ENCODE data around the gene CTNNAL1. TPM values are rescaled to one million over a fixed set of nuclear protein-coding genes. Genes with fewer than 3 reads are reported as not detected.

Gene CTNNAL1
- total and polyA plus RNA-seq, 2 donors (not counting 1 experiment from before 2014, with no cell fraction given), result 0.04 to 1.5 TPM

DNA sequence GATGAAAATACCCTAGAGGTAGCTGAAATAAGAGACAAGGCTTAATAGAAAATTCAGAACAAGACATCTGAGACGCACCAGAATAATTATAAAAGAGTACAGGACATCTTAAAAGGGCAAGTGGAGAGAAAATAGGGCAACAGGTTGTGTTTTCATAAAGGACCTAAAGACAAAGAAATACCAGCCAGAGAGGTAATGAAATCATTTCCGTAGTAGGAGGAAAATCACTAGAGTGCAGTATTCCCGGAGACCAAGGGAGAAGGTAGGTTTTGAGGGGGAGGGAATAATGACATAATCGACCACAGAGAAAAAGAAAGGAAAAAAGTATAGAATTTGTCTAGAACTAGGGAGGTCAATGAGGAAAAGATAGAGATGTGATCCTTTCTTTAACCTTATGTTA is 26.2 kb upstream of the CTNNAL1 start:
- Histone ChIP-seq H3K9me3 (ENCODE audit: control extremely low read depth in 1 of 3, control insufficient read depth in 2 of 3, insufficient read depth in 1 of 3, low read length in 2 of 3) (peaks cover 0 to 3% (median 0%) of the 10 kb centered on the region in 3 donors), H3K79me2 (ENCODE audit: control insufficient read depth, insufficient read depth, low read length) (no peaks in the 10 kb centered on the region), H3K27ac (ENCODE audit: low read length in 2 of 2) (no peak overlapping the region), H4K20me1 (ENCODE audit: control insufficient read depth, insufficient read depth, low read length, poor library complexity, severe bottlenecking) (no peaks in the 10 kb centered on the region), H3K36me3 (replicated peaks in 1 of 2; ENCODE audit: control extremely low read depth in 1 of 2, control insufficient read depth in 1 of 2, extremely low read depth in 1 of 2, insufficient read depth in 2 of 2, low read length in 1 of 2) (peaks cover 0 to 28% of the 10 kb centered on the region in 2 experiments), H3K4me2 (replicated peaks; ENCODE audit: low read depth, low read length, poor library complexity, severe bottlenecking) (no peak overlapping the region), H3K4me1 (ENCODE audit: control insufficient read depth in 2 of 2, insufficient read depth in 2 of 2, low read length in 2 of 2) (no peaks in the 10 kb centered on the region), H2AFZ (ENCODE audit: insufficient read depth, low read depth, low read length, poor library complexity, severe bottlenecking) (no peak overlapping the region), H3K27me3 (replicated peaks in 1 of 4; ENCODE audit: control extremely low read depth in 1 of 4, control insufficient read depth in 3 of 4, insufficient read depth in 4 of 4, low read length in 3 of 4) (no peaks in the 10 kb centered on the region), H3K9ac (ENCODE audit: low read length) (no peak overlapping the region), H3K4me3 (ENCODE audit: control extremely low read depth in 1 of 5, extremely low read depth in 1 of 5, insufficient read depth in 1 of 5, low read depth in 2 of 5, low read length in 4 of 5) (no peak overlapping the region)
- no peak for DNase-seq
- POLR2A ChIA-PET, result no interaction called here
- no peak overlapping the region for H3K27ac Mint-ChIP-seq
- no peak for ATAC-seq (ENCODE audit: low read depth)
- CTCF ChIA-PET, result no interaction called here
- intact Hi-C loops (cut with micrococcal nuclease), result no loop called here
- WGBS (ENCODE audit: insufficient coverage), result 95% methylated on average over 2 of the region's 4 CpGs
- peaks cover 6% of the 10 kb centered on the region for H3K9me3 Mint-ChIP-seq (ENCODE audit: insufficient read depth)
- TF ChIP-seq EZH2 (IDR thresholded peaks at IDR 0.05; ENCODE audit: borderline replicate concordance, insufficient read depth, low read depth, low read length, poor library complexity, severe bottlenecking), result no peak
- TF ChIP-seq, protein P1, sequence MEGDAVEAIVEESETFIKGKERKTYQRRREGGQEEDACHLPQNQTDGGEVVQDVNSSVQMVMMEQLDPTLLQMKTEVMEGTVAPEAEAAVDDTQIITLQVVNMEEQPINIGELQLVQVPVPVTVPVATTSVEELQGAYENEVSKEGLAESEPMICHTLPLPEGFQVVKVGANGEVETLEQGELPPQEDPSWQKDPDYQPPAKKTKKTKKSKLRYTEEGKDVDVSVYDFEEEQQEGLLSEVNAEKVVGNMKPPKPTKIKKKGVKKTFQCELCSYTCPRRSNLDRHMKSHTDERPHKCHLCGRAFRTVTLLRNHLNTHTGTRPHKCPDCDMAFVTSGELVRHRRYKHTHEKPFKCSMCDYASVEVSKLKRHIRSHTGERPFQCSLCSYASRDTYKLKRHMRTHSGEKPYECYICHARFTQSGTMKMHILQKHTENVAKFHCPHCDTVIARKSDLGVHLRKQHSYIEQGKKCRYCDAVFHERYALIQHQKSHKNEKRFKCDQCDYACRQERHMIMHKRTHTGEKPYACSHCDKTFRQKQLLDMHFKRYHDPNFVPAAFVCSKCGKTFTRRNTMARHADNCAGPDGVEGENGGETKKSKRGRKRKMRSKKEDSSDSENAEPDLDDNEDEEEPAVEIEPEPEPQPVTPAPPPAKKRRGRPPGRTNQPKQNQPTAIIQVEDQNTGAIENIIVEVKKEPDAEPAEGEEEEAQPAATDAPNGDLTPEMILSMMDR (IDR thresholded peaks at IDR 0.05), result no peak
- no peak overlapping the region for H3K4me3 Mint-ChIP-seq
- no peaks in the 10 kb centered on the region for H3K27me3 Mint-ChIP-seq
- no peaks in the 10 kb centered on the region for H3K4me1 Mint-ChIP-seq

DNA sequence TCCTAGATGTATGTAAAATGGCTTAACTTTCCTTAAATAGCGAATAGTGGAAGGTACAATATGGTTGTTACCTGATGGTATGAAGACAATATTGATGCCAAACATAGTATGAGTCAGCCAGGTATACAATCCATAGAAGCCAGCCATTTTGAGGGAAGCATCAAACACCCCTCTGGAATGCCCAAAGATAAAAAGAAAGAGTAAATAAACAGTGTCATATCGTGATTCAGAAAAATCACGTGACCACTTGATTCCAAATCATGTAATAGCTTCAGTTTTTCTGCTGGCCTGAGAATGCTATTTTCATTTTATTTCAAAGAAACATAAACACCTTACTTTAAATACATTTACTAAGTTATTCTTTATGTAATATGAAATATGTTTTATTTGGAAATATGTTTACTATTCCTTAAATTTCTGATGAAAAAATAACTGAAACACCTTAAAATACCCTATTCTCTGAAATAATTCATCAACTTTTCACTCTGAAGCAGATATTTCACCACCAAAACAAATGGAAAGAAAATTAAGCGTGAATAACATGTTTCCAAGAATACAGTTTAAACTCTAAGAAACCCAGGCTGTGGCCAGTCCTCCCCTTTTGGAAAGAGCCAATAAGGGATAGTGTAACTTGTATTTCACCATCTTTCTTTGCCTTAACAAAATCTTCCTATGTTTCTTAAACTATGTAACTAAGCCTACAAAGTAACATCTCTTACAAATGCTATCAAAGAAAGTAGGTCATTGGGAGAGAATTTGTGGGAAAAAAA is 24.8 kb upstream of the CTNNAL1 start:
- peaks cover 0 to 3% (median 0%) of the 10 kb centered on the region in 3 donors for H3K9me3 ChIP-seq (ENCODE audit: control extremely low read depth in 1 of 3, control insufficient read depth in 2 of 3, insufficient read depth in 1 of 3, low read length in 2 of 3)
- H3K9me3 Mint-ChIP-seq (ENCODE audit: insufficient read depth), result peaks cover 2% of the 10 kb centered on the region
- H3K9ac ChIP-seq (ENCODE audit: low read length), result no peak overlapping the region
- H3K27ac ChIP-seq (ENCODE audit: low read length in 2 of 2), result no peak overlapping the region
- H3K36me3 ChIP-seq (replicated peaks in 1 of 2; ENCODE audit: control extremely low read depth in 1 of 2, control insufficient read depth in 1 of 2, extremely low read depth in 1 of 2, insufficient read depth in 2 of 2, low read length in 1 of 2), result peaks cover 1 to 31% of the 10 kb centered on the region in 2 experiments
- no peak overlapping the region for H3K4me3 ChIP-seq (ENCODE audit: control extremely low read depth in 1 of 5, extremely low read depth in 1 of 5, insufficient read depth in 1 of 5, low read depth in 2 of 5, low read length in 4 of 5)
- no peaks in the 10 kb centered on the region for H3K27me3 Mint-ChIP-seq
- CTCF ChIA-PET, result no interaction called here
- 100% methylated on average over 1 of the region's 4 CpGs for WGBS (ENCODE audit: insufficient coverage)
- H4K20me1 ChIP-seq (ENCODE audit: control insufficient read depth, insufficient read depth, low read length, poor library complexity, severe bottlenecking), result no peaks in the 10 kb centered on the region
- H3K27me3 ChIP-seq (replicated peaks in 1 of 4; ENCODE audit: control extremely low read depth in 1 of 4, control insufficient read depth in 3 of 4, insufficient read depth in 4 of 4, low read length in 3 of 4), result no peaks in the 10 kb centered on the region
- intact Hi-C loops (cut with micrococcal nuclease), result no loop called here
- no peak overlapping the region for H3K4me2 ChIP-seq (replicated peaks; ENCODE audit: low read depth, low read length, poor library complexity, severe bottlenecking)
- no peak for DNase-seq
- POLR2A ChIA-PET, result no interaction called here
- TF ChIP-seq, protein P1 (IDR thresholded peaks at IDR 0.05), result no peak
- TF ChIP-seq EZH2 (IDR thresholded peaks at IDR 0.05; ENCODE audit: borderline replicate concordance, insufficient read depth, low read depth, low read length, poor library complexity, severe bottlenecking), result no peak
- H3K27ac Mint-ChIP-seq, result no peak overlapping the region
- no peaks in the 10 kb centered on the region for H3K4me1 ChIP-seq (ENCODE audit: control insufficient read depth in 2 of 2, insufficient read depth in 2 of 2, low read length in 2 of 2)
- H3K4me1 Mint-ChIP-seq, result no peaks in the 10 kb centered on the region
- no peak overlapping the region for H2AFZ ChIP-seq (ENCODE audit: insufficient read depth, low read depth, low read length, poor library complexity, severe bottlenecking)
- no peak overlapping the region for H3K4me3 Mint-ChIP-seq
- no peaks in the 10 kb centered on the region for H3K79me2 ChIP-seq (ENCODE audit: control insufficient read depth, insufficient read depth, low read length)
- no peak for ATAC-seq (ENCODE audit: low read depth)
